ENCODE data around the gene TOE1. TPM values are rescaled to one million over a fixed set of nuclear protein-coding genes. Genes with fewer than 3 reads are reported as not detected.

TOE1 gene
- total RNA-seq = 7.6 and 7.8 TPM in 2 replicates

DNA sequence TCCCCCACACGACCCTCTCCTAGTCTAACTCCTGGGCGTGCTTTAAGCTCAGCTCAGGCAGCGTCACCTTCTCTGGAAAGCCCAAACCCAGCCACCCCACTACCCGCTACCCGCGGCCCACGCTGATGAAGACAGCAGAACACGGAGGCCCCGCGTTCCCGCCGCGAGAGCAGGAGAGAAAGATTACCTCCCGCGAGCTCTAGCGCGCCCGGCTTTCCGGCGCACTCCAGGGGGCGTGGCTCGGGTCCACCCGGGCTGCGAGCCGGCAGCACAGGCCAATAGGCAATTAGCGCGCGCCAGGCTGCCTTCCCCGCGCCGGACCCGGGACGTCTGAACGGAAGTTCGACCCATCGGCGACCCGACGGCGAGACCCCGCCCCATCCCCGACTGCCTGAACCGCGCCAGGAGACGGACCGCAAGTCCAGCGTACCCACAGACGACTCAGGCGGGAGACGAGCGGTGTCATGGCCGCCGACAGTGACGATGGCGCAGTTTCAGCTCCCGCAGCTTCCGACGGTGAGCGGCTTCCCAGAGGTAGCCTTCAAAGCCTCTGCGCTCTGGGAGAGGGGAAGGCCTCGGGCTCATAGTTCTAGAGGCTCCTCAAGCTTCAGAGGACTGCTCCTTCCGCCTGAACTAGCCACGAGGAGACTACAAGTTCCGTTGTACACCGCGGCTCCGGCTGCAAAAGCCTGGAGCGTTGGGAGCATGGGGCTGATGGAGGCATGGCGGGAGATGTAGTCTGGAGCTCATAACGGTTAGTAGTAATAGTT is at the start of gene TOE1, which contains the start of gene MUTYH:
TSS of gene TOE1 (plus strand) at position 382 of the 770 bp plus-strand sequence. CDS start at position 465, 83 bp downstream.
TSS of gene MUTYH (minus strand) at position 652 of the 770 bp plus-strand sequence. CDS start 5,935 bp downstream, outside the sequence.

DNA sequence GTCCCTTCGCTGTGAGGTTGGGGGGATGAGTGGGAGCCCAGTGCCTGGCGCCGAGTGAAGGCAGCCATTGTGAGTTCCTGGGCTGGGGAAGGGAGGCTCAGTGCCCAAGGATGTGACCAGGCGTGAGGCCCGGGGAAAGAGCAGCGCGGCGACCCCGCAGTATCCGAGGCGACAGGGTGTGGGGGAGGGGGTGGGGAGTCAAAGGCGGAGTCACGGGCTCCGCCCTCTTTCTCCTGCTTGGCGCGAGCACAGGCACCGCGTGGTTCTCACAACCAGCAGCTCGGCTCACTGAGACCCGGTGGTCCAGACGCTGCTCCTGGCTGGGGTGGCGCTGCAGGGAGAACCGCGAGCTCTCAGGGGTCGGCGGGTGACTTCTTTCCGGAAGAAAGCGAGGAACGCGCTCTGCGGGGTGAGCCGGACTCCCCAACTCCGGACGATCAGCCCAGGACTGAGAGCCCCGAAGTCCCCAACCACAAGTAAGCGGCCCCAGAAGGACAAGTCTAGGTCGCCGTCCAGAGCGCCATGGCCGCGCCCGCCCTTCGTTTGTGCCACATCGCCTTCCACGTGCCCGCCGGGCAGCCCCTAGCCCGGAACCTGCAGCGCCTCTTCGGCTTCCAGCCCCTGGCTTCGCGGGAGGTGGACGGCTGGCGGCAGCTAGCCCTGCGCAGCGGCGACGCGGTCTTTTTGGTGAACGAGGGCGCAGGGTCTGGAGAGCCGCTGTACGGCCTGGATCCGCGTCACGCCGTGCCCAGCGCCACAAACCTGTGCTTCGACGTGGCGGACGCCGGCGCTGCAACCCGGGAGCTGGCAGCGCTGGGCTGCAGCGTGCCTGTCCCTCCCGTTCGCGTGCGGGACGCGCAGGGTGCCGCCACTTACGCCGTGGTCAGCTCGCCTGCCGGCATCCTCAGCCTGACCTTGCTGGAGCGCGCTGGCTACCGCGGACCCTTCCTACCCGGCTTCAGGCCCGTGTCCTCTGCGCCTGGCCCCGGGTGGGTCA is 13.0 kb upstream of the TOE1 start, which contains the start of gene HPDL:
TSS of gene HPDL (plus strand) at position 269 of the 997 bp plus-strand sequence. CDS start at position 523, 254 bp downstream.

Other genes with a start within 250 kb of the TOE1 start
- gene ZSWIM5, start 133.6 kb upstream of the TOE1 start, total RNA-seq = 0.99 and 2.0 TPM in 2 replicates
- 0.33 and 0.86 TPM in 2 replicates for gene HPDL, start 13.3 kb upstream of the TOE1 start, total RNA-seq
- 8.7 and 12.1 TPM in 2 replicates for gene MUTYH, start 270 bp downstream of the TOE1 start, total RNA-seq
- gene TESK2, start 151.0 kb downstream of the TOE1 start, total RNA-seq = 1.3 and 4.9 TPM in 2 replicates
- 0.59 and 0.78 TPM in 2 replicates for gene CCDC163, start 159.9 kb downstream of the TOE1 start, total RNA-seq
- gene MMACHC, start 160.1 kb downstream of the TOE1 start, total RNA-seq = 2.9 and 3.3 TPM in 2 replicates
- 350 and 387 TPM in 2 replicates for gene PRDX1, start 181.7 kb downstream of the TOE1 start, total RNA-seq
- 113 and 120 TPM in 2 replicates for gene AKR1A1, start 210.7 kb downstream of the TOE1 start, total RNA-seq
- 15.3 and 23.1 TPM in 2 replicates for gene NASP, start 243.9 kb downstream of the TOE1 start, total RNA-seq